Activated CD4-positive, alpha-beta T cell treated with anti-CD3 and anti-CD28 coated beads, Interleukin-2, amount 10 ng/mL, durations not matched to agents 7 days and 5 days (primary cell): Measurements from ENCODE around the gene PHGDH. TPM values are rescaled to one million over a fixed set of nuclear protein-coding genes. Genes with fewer than 3 reads are reported as not detected.

Experiments used
- CTCF ChIA-PET: fragments of 350-600 bp; sonication (Branson Sonifier 250); formaldehyde crosslinking; loops from one replicate; lab custom pipeline; 2021; ENCODE audit warnings: antibody characterized with exemption; lab: Charles Lee
- POLR2A ChIA-PET: fragments of 350-600 bp; sonication (Branson Sonifier 250); formaldehyde crosslinking; loops from one replicate; lab custom pipeline; 2021; ENCODE audit warnings: antibody characterized with exemption; lab: Charles Lee
- DNase-seq: peaks from one replicate; pipeline ENCODE4 v3.0.0-alpha.2; 2020
- H3K27ac Mint-ChIP-seq: one replicate; pipeline ENCODE4 v1.8.0; 2021; ENCODE audit warnings: mild to moderate bottlenecking, moderate library complexity, mixed read lengths
- H3K27me3 Mint-ChIP-seq: one replicate; pipeline ENCODE4 v1.8.0; 2021; ENCODE audit warnings: mixed read lengths
- H3K36me3 Mint-ChIP-seq: one replicate; pipeline ENCODE4 v1.8.0; 2021; ENCODE audit warnings: low read depth, mixed read lengths
- H3K4me1 Mint-ChIP-seq: one replicate; pipeline ENCODE4 v1.8.0; 2021; ENCODE audit warnings: mixed read lengths
- H3K4me3 Mint-ChIP-seq: one replicate; pipeline ENCODE4 v1.8.0; 2021; ENCODE audit warnings: mild to moderate bottlenecking, moderate library complexity, mixed read lengths
- H3K9me3 Mint-ChIP-seq: one replicate; pipeline ENCODE4 v1.8.0; 2021; ENCODE audit warnings: mixed read lengths
- total RNA-seq, 2 experiments: library from RNA; stranded (reverse); gene quantifications; one replicate each; pipeline ENCODE4 v1.2.3, GENCODE V29; 2021

Gene PHGDH
- total RNA-seq = 100 to 1,000 TPM; 102 to 115 TPM

GRCh38 chr1:119711804-119712341 is at the start of gene PHGDH:
TSS of gene PHGDH (plus strand) at chr1:119711934. CDS start at chr1:119712023, 89 bp downstream.
- Mint-ChIP-seq H3K4me1 (peaks cover 43% of the 10 kb centered on the region), H3K27ac (peak within 1 kb of the TSS; percentile 90), H3K4me3 (peak within 1 kb of the TSS; percentile 95), H3K9me3 (no peaks in the 10 kb centered on the region), H3K27me3 (peaks cover 31% of the 10 kb centered on the region), H3K36me3 (peaks cover 12% of the 10 kb centered on the region)
- ChIA-PET CTCF (no interaction called here), POLR2A (interaction anchor here (0.6 kb wide), 1 partner anchor 224 kb away, joined by 3 read pairs; no protein-coding TSS in a partner anchor)
- peak; percentile 72 for DNase-seq

- Mint-ChIP-seq H3K27me3 (peaks cover 25% of the 10 kb centered on the region), H3K27ac (no peak overlapping the region), H3K4me3 (no peak overlapping the region), H3K9me3 (no peaks in the 10 kb centered on the region), H3K36me3 (no peaks in the 10 kb centered on the region), H3K4me1 (peaks cover 4% of the 10 kb centered on the region)
- POLR2A ChIA-PET = interaction anchor here (0.7 kb wide), 1 partner anchor 110 kb away, joined by 3 read pairs; no protein-coding TSS in a partner anchor
- DNase-seq = no peak
- CTCF ChIA-PET = no interaction called here
These were observed 49.7 kb upstream of the PHGDH start for GRCh38 chr1:119662034-119662437.

DNA sequence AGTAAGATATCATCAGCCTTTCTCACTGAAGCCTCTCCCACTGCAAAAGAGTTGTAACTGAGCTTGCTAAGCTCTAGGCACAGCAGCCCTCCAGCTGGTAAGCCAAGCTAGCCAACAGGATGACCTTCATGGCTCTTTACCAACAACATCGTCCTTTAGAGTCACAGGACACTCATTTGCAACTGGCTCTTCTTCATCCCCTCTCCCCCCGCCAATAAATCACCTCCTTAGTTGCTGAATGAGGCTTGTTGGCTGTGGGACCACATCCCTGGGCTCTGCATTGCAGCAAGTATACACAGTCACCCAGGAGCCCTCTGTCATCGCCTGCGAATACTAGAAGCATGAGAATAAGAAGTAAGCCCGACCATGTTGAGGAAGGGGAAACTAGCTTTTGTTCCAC is 47.7 kb upstream of the PHGDH start:
- peaks cover 4% of the 10 kb centered on the region for H3K4me1 Mint-ChIP-seq
- H3K27me3 Mint-ChIP-seq = peaks cover 25% of the 10 kb centered on the region
- H3K9me3 Mint-ChIP-seq = no peaks in the 10 kb centered on the region

GRCh38 chr1:119667173-119667572 is 44.6 kb upstream of the PHGDH start:
- DNase-seq = no peak
- peaks cover under 1% of the 10 kb centered on the region for H3K4me1 Mint-ChIP-seq
- POLR2A ChIA-PET = no interaction called here

More for the DNA sequence above, 47.7 kb upstream of the PHGDH start:
- POLR2A ChIA-PET = no interaction called here
- no peak overlapping the region for H3K4me3 Mint-ChIP-seq
- DNase-seq = no peak
- no peak overlapping the region for H3K27ac Mint-ChIP-seq
- H3K36me3 Mint-ChIP-seq = no peaks in the 10 kb centered on the region
- CTCF ChIA-PET = no interaction called here

DNA sequence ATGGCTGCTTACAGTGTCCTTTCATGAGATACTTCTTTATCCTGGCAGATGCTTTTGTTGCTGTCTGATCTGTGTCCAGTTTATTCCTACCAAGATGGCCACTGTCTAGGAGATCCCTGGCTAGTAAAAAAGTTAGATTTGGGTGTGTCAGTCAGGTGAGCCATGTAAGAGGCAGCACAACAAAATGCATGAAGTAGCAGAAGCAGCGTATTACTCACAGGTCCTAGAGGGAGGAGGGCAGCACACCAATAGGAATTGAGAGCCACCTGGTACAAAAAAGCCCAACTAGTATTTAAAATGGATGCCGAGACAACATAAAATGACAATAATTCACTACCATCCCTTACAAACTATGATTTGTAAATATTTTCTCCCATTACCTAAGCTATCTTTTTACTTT is 40.8 kb upstream of the PHGDH start:
- H3K27ac Mint-ChIP-seq = no peak overlapping the region
- no peaks in the 10 kb centered on the region for H3K36me3 Mint-ChIP-seq
- ChIA-PET CTCF (no interaction called here), POLR2A (no interaction called here)
- no peaks in the 10 kb centered on the region for H3K9me3 Mint-ChIP-seq
- H3K27me3 Mint-ChIP-seq = peaks cover 33% of the 10 kb centered on the region
- no peak for DNase-seq
- peaks cover 5% of the 10 kb centered on the region for H3K4me1 Mint-ChIP-seq
- H3K4me3 Mint-ChIP-seq = no peak overlapping the region

More at GRCh38 chr1:119667173-119667572, 44.6 kb upstream of the PHGDH start:
- Mint-ChIP-seq H3K9me3 (no peaks in the 10 kb centered on the region), H3K36me3 (no peaks in the 10 kb centered on the region), H3K27me3 (peaks cover 23% of the 10 kb centered on the region), H3K4me3 (no peak overlapping the region), H3K27ac (no peak overlapping the region)
- CTCF ChIA-PET = interaction anchor here (0.6 to 1.0 kb wide), 2 partner anchors 12 to 123 kb away, joined by 3 read pairs; no protein-coding TSS in a partner anchor

- Mint-ChIP-seq H3K36me3 (no peaks in the 10 kb centered on the region), H3K9me3 (no peaks in the 10 kb centered on the region), H3K4me1 (peaks cover 5% of the 10 kb centered on the region), H3K27me3 (peaks cover 35% of the 10 kb centered on the region), H3K4me3 (no peak overlapping the region), H3K27ac (no peak overlapping the region)
- ChIA-PET POLR2A (no interaction called here), CTCF (interaction anchor here (2.7 kb wide), 1 partner anchor 58 kb away, joined by 8 read pairs; no protein-coding TSS in a partner anchor)
- no peak for DNase-seq
These were observed 38.4 kb upstream of the PHGDH start for GRCh38 chr1:119673171-119673940.

DNA sequence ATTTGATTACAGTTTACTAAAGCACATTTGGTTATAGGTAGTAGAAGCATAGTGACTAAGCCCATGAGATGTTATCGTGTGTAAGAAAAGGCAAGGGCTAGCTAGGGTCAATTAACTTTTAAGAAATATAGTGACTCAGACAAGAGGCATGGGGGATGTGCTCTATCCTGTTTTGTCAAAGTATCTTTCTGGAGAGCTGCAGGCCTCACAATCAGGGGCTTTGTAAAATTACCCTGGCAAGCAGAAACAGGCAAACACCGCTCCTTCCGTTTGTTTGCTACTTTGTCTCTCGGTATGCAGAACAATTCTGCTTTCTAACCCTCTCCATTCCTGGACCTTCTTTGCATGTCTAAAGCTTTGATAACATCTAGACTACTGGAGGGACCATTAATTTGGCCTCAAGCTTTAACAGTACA is 37.6 kb upstream of the PHGDH start:
- H3K36me3 Mint-ChIP-seq = no peaks in the 10 kb centered on the region
- ChIA-PET CTCF (interaction anchor here (2.7 kb wide), 1 partner anchor 59 kb away, joined by 8 read pairs; no protein-coding TSS in a partner anchor), POLR2A (no interaction called here)
- H3K9me3 Mint-ChIP-seq = no peaks in the 10 kb centered on the region
- peaks cover 5% of the 10 kb centered on the region for H3K4me1 Mint-ChIP-seq
- H3K4me3 Mint-ChIP-seq = no peak overlapping the region
- no peak overlapping the region for H3K27ac Mint-ChIP-seq
- H3K27me3 Mint-ChIP-seq = peaks cover 35% of the 10 kb centered on the region
- no peak for DNase-seq

GRCh38 chr1:119674835-119675289 is 36.9 kb upstream of the PHGDH start:
- ChIA-PET CTCF (interaction anchor here (0.8 to 2.7 kb wide), 3 partner anchors 14 to 63 kb away, joined by 3 to 8 read pairs (median 5); no protein-coding TSS in a partner anchor), POLR2A (no interaction called here)
- peaks cover 36% of the 10 kb centered on the region for H3K27me3 Mint-ChIP-seq
- DNase-seq = no peak
- no peaks in the 10 kb centered on the region for H3K9me3 Mint-ChIP-seq
- peaks cover 5% of the 10 kb centered on the region for H3K4me1 Mint-ChIP-seq
- no peak overlapping the region for H3K4me3 Mint-ChIP-seq
- no peak overlapping the region for H3K27ac Mint-ChIP-seq
- H3K36me3 Mint-ChIP-seq = no peaks in the 10 kb centered on the region

DNA sequence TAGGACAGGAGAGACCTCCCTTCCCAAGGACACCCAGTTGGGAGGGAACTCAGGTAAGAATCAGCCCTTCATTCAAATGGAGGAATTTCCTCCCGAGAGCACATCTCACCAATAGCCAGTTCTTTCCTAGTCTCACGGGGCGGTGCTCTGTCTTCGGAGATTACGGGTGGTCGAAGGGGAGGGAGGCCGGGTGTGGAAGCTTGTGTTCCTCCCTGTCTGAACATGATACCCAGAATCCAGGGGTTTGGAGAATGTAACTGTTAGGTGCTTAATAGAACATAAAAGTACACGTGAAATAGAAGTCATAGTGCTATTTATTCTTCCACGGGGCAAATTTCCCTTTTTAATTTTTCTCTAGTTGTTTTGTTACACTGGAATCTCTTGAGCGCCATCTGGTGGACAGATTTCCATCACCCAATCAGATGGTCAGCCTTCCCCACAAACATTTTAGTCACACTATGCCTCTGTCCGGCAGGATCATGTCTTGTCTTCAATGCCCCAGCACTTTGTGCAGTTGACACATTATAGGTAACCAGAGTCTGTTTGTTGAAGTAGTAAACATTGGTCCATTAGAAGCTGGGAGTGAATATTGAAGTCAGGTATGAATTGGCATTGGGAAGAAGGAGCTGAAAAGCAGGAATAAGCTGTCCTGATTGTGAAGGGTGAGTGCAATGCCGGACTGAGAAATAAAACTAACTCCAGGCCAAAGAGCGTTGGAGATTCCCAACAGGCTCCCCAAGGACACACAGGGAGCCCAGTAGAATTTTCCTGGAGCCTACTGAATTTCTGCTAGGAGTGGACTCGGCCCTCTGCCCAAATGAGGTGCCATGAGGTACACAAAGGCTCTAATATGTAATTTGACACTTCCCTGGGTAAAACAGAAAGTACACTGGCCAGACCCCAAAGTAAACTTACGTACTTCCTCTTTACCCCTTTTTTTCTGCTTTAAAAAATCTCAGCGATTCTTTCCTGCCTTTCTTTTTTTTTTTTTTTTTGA is 36.1 kb upstream of the PHGDH start:
- peaks cover 5% of the 10 kb centered on the region for H3K4me1 Mint-ChIP-seq
- peaks cover 34% of the 10 kb centered on the region for H3K27me3 Mint-ChIP-seq
- DNase-seq = peak; percentile 79
- ChIA-PET CTCF (interaction anchor here (0.7 to 2.7 kb wide), 6 partner anchors 13 to 64 kb away, joined by 3 to 8 read pairs (median 4); no protein-coding TSS in a partner anchor), POLR2A (no interaction called here)
- H3K4me3 Mint-ChIP-seq = no peak overlapping the region
- H3K9me3 Mint-ChIP-seq = no peaks in the 10 kb centered on the region
- H3K27ac Mint-ChIP-seq = no peak overlapping the region
- H3K36me3 Mint-ChIP-seq = no peaks in the 10 kb centered on the region

- H3K27ac Mint-ChIP-seq = no peak overlapping the region
- no peak for DNase-seq
- peaks cover 29% of the 10 kb centered on the region for H3K27me3 Mint-ChIP-seq
- H3K4me1 Mint-ChIP-seq = peaks cover 5% of the 10 kb centered on the region
- CTCF ChIA-PET = interaction anchor here (0.7 to 1.4 kb wide), 4 partner anchors 12 to 65 kb away, joined by 3 to 4 read pairs (median 3); no protein-coding TSS in a partner anchor
- H3K4me3 Mint-ChIP-seq = no peak overlapping the region
- H3K9me3 Mint-ChIP-seq = no peaks in the 10 kb centered on the region
- POLR2A ChIA-PET = no interaction called here
- no peaks in the 10 kb centered on the region for H3K36me3 Mint-ChIP-seq
These were observed 35.0 kb upstream of the PHGDH start for GRCh38 chr1:119676571-119677206.

- Mint-ChIP-seq H3K36me3 (no peaks in the 10 kb centered on the region), H3K4me1 (peaks cover 5% of the 10 kb centered on the region), H3K27ac (no peak overlapping the region), H3K4me3 (no peak overlapping the region), H3K27me3 (peaks cover 17% of the 10 kb centered on the region), H3K9me3 (no peaks in the 10 kb centered on the region)
- DNase-seq = no peak
- ChIA-PET CTCF (interaction anchor here (1.4 kb wide), 1 partner anchor 12 kb away, joined by 3 read pairs; no protein-coding TSS in a partner anchor), POLR2A (no interaction called here)
These were observed 32.5 kb upstream of the PHGDH start for GRCh38 chr1:119679223-119679622.
